HG03280 (cell line): ENCODE measurements around the gene PPP1R12B.
"Not testable (repeated sequence)": the region's sequence is repeated elsewhere in the genome, so short reads cannot be mapped to it uniquely, and the experiment has no call there.

Experiments
- ATAC-seq: cut with Tn5 transposase; IDR thresholded peaks from one replicate; pipeline ENCODE4 v1.9.1; 2021; ENCODE audit warnings: mild to moderate bottlenecking, moderate library complexity; ENCODE audit not compliant: unreplicated experiment

Gene PPP1R12B

GRCh38 chr1:202439308-202439707, 90.8 kb downstream of the PPP1R12B start:
- no peak for ATAC-seq

GRCh38 chr1:202448140-202448539, 99.6 kb downstream of the PPP1R12B start:
- not testable (repeated sequence) for ATAC-seq

- not testable (repeated sequence) for ATAC-seq
Measured at GRCh38 chr1:202451641-202452040, 103.1 kb downstream of the PPP1R12B start.

- ATAC-seq: no peak
Measured at GRCh38 chr1:202452508-202452907, 104.0 kb downstream of the PPP1R12B start.

DNA sequence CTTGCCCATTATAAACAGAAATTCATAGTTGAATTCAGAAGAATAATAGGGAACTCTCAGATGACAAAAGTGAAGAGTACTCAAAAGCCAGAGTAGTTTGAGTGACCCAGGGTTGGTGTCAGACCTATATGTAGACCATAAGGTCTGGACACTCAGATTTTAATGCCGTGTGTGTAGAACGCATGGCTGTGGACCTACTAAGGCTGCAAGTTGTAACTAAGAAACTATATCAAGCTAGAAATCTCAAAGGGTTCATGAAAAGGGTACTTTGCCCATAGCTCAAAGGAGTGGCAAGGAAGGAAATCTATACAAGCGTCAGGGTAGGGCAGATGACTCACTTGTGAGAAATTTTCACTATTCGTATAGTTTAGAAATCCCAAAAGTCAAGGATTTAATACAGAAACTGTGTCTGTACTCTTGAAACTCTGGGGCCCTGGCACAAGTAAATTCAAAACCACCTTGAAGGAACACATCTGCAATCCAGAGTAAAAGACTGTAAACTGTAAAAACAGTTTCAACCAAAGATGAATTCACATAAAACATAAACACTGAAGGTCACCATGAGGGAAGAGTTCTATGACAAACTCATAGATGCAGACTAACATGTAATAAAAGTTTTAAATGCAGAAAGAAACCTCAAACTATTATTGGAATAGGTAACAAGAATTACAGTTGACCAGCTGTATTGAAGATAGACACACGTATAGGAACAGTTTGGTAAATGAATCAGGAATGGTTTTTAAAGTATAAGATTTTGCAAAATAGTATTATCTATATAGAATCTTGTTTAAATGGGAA, 108.1 kb downstream of the PPP1R12B start:
- not testable (repeated sequence) for ATAC-seq

DNA sequence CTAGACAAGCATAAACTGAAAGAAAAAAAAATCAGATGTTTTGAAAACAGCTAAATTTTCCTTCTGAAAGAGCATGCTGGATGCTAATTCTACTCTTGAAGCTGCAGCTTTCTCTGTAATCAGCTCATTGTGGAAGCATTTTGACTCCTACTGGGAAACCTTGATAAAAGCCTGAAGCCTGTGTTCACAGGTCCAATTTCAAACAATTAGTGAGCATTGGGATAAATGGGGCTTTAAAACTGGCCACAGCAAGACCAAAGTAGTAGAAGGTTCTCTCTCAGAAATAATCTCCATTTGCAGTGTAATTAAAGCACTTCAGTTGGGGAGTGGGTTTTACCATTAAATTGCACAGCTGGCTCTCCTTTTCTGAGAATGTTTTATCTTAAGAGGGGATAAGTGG, 110.2 kb downstream of the PPP1R12B start:
- ATAC-seq: not testable (repeated sequence)

GRCh38 chr1:202459470-202460142, 111.1 kb downstream of the PPP1R12B start:
- not testable (repeated sequence) for ATAC-seq

DNA sequence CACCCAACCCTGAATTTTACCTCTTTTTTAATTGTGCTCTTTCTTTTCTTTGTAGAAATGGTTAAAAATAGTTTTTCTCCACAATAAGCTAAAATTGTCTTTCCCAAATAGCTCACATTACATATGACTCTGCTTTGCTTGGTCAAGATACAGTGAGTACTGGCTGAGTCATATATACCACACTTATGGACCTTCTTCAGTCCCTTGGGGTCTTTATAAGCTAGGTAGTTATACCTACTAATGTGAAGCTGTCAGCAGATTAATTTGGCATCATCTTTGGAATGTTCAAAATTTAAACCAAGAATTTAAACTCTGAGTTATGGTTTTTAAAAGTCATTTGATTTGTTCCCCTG, 111.6 kb downstream of the PPP1R12B start:
- ATAC-seq: not testable (repeated sequence)

- ATAC-seq: no peak
Measured at GRCh38 chr1:202462342-202463076, 114.0 kb downstream of the PPP1R12B start.

- ATAC-seq: not testable (repeated sequence)
Measured at GRCh38 chr1:202464153-202464742, 115.7 kb downstream of the PPP1R12B start.

DNA sequence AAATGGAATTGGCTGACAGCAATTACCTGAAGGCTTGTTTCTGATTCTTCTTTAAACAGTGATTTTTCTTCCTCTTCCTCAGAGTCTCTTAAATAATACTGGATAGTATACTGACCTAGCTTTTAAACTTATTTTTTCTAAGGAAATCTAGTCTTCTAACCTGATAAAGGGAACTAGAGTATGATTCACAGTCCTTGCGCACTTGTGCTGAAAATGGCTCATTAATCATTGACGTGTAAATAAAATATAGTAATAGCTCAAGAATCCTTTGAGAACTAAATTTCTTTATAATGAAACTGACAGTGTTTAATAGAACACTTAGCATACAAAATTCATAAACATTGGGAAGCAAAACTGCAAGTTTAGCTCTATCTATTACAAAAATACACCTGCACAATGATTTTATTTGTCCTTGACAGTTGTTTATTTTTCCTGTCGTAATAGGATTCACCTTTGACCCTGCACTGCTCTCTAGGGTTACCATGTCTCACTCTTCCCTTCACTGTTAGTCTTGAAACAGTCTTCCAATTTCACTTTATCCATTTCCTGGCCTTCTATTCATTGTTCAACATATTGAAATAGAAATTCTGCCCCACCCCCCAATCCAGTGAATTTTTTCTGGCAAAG, 117.3 kb downstream of the PPP1R12B start:
- not testable (repeated sequence) for ATAC-seq

- not testable (repeated sequence) for ATAC-seq
Measured at GRCh38 chr1:202466339-202466738, 117.8 kb downstream of the PPP1R12B start.

- not testable (repeated sequence) for ATAC-seq
Measured at GRCh38 chr1:202467381-202467780, 118.9 kb downstream of the PPP1R12B start.

- ATAC-seq: not testable (repeated sequence)
Measured at GRCh38 chr1:202468695-202469094, 120.2 kb downstream of the PPP1R12B start.

DNA sequence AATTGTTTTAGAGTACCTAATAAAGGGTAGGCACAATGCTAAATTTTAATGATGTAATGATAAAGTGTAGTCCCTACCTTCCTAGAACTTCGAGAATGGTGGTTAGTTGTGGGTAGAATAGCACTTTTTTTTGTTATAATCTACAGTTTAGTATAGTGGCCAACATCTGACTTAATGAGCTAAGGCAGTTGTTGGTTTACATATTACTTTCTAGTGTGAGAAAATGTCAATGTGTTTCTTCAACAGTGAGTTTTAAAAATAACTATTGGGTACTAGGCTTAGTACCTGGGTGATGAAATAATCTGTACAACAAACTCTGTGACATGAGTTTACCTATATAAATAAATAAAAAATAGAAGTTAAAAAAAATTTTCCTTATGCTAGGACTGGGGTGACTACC, 120.6 kb downstream of the PPP1R12B start:
- not testable (repeated sequence) for ATAC-seq

GRCh38 chr1:202471246-202471645, 122.7 kb downstream of the PPP1R12B start:
- ATAC-seq: no peak

DNA sequence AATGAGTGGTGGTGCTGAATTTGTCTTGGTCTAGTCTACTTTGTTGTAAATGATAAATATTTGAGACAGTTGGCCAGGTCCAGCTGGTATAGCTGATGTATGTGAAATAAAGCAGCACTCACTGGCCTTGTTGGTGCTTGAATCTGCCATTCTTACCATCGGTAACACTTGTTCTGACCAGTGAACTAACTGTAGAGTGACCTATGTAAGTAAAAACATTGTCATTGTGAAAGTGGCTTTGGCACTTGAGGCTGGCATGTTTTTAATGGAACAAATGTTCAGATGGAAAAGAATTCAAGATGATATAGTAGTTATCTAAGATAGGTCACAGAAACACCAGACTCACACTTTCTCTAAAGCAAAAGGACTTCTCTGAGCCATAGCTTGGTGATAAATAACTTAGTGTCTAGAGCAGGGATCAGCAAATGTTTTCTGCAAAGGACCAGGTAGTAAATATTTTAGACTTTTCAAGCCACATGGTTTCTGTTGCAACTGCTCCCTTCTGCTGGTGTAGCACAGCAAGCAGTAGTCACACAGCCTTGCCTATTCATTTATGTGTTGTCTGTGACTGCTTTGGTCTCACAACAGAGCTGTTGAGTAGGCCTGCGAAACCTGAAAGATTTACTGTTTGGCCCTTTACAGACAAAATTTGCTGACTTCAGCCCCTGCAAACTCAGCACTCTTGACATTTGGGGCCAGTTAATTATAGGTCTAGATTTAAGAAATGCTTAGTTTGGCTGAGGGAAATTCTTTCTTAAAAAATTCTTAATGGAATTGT, 124.0 kb downstream of the PPP1R12B start:
- not testable (repeated sequence) for ATAC-seq

- ATAC-seq: not testable (repeated sequence)
Measured at GRCh38 chr1:202473266-202474045, 125.0 kb downstream of the PPP1R12B start.

GRCh38 chr1:202479661-202480060, 131.2 kb downstream of the PPP1R12B start:
- ATAC-seq: not testable (repeated sequence)
